H1 (cell line): ENCODE results near the gene TSPAN6. TPM values are rescaled to one million over a fixed set of nuclear protein-coding genes. Genes with fewer than 3 reads are reported as not detected.

Experiments
- ATF2 ChIP-seq: IDR thresholded peaks from 2 replicates; pipeline ENCODE4 v1.6.1; 2012; ENCODE audit warnings: low read length, inconsistent platforms
- ATF3 ChIP-seq: IDR thresholded peaks from 2 replicates; pipeline ENCODE4 v1.6.1; 2011; ENCODE audit warnings: low read depth, mild to moderate bottlenecking, low read length; ENCODE audit not compliant: insufficient read depth
- BRCA1 ChIP-seq: IDR thresholded peaks from 2 replicates; pipeline ENCODE4 v1.6.1; 2012; ENCODE audit warnings: low read depth, low read length, improper control_type of control experiment
- CBX8 ChIP-seq: fragments of 300-800, 300-1000 bp; sonication (generic); IDR thresholded peaks from 2 replicates; pipeline ENCODE4 v1.7.1; 2016; ENCODE audit warnings: low read depth, low read length, borderline replicate concordance
- CHD1 ChIP-seq: IDR thresholded peaks from 2 replicates; pipeline ENCODE4 v1.6.1; 2012; ENCODE audit warnings: low read depth, low read length, improper control_type of control experiment
- FOSL1 ChIP-seq: IDR thresholded peaks from 2 replicates; pipeline ENCODE4 v1.6.1; 2011; ENCODE audit warnings: mild to moderate bottlenecking, low read depth, low read length, moderate library complexity; ENCODE audit not compliant: insufficient read depth
- HDAC2 ChIP-seq, 2 experiments: fragments of 300-600 bp in 1 of 2; sonication (generic) in 1 of 2; IDR thresholded peaks; 2 replicates each; pipeline ENCODE4 v1.6.1; 2011 to 2012; ENCODE audit warnings: low read depth in 2 of 2, low read length in 2 of 2, mild to moderate bottlenecking in 2 of 2, moderate library complexity in 2 of 2, borderline replicate concordance in 1 of 2, inconsistent platforms in 1 of 2
- JUN ChIP-seq: IDR thresholded peaks from 2 replicates; pipeline ENCODE4 v1.6.1; 2011; ENCODE audit warnings: low read depth, mild to moderate bottlenecking, improper control_type of control experiment, low read length
- KDM1A ChIP-seq: fragments of 200-600, 300-600 bp; sonication (generic); IDR thresholded peaks from 2 replicates; pipeline ENCODE4 v1.7.1; 2016; ENCODE audit warnings: mild to moderate bottlenecking, low read length, borderline replicate concordance
- NANOG ChIP-seq: IDR thresholded peaks from 2 replicates; pipeline ENCODE4 v1.6.1; 2011; ENCODE audit warnings: low read length, low read depth, mild to moderate bottlenecking, inconsistent platforms; ENCODE audit not compliant: insufficient read depth, poor library complexity, severe bottlenecking
- NRF1 ChIP-seq: IDR thresholded peaks from 2 replicates; pipeline ENCODE4 v1.6.1; 2011; ENCODE audit warnings: mild to moderate bottlenecking, low read depth, low read length, improper control_type of control experiment
- POLR2AphosphoS5 ChIP-seq: IDR thresholded peaks from 2 replicates; pipeline ENCODE4 v1.6.1; 2011; ENCODE audit warnings: low read depth, low read length
- SIN3A ChIP-seq, 2 experiments: IDR thresholded peaks in 1 of 2; conservative IDR thresholded peaks in 1 of 2; 2 replicates each; pipeline ENCODE4 v1.6.1; 2011 to 2012; ENCODE audit warnings: low read length in 2 of 2, improper control_type of control experiment in 1 of 2, low read depth in 1 of 2, mild to moderate bottlenecking in 1 of 2
- SP2 ChIP-seq: IDR thresholded peaks from 2 replicates; pipeline ENCODE4 v1.6.1; 2012; ENCODE audit warnings: mild to moderate bottlenecking, low read length, inconsistent platforms
- SP4 ChIP-seq: IDR thresholded peaks from 2 replicates; pipeline ENCODE4 v1.6.1; 2012; ENCODE audit warnings: low read length, inconsistent platforms
- SUZ12 ChIP-seq: fragments of 200-600 bp; sonication (generic); IDR thresholded peaks from 2 replicates; pipeline ENCODE4 v1.6.1; 2012; ENCODE audit warnings: mild to moderate bottlenecking, inconsistent platforms, low read length, moderate library complexity, mixed read lengths
- TAF7 ChIP-seq: optimal IDR thresholded peaks from 2 replicates; pipeline ENCODE3; 2011; ENCODE audit warnings: low read depth, mild to moderate bottlenecking, inconsistent platforms, low read length, moderate library complexity, borderline replicate concordance
- ZNF274 ChIP-seq: IDR thresholded peaks from 2 replicates; pipeline ENCODE4 v1.7.0; 2012; ENCODE audit warnings: low read length, borderline replicate concordance; ENCODE audit errors: extremely low read depth
- polyA plus RNA-seq, 7 experiments: library from polyadenylated mRNA; depleted of rRNA in 3 of 7; stranded (reverse) in 5 of 7; unstranded in 2 of 7; fragments of >200 nt in 5 of 7; fragments of 200-250 nt in 2 of 7; gene quantifications; 1 replicate in 5 of 7; 2 replicates in 1 of 7; 4 replicates in 1 of 7; pipeline versions ENCODE4 v1.2.1 to v1.2.3, GENCODE V29; 2011 to 2013; ENCODE audit warnings: missing spikeins in 2 of 7, mixed read lengths in 2 of 7
- total RNA-seq: library from RNA; stranded (reverse); fragmentation: NEBNext Ultra II Directional; extraction: Animal tissue kit (Norgen Biotek cat#: 25700); gene quantifications from 2 replicates; pipeline ENCODE4 v1.2.1, GENCODE V29; 2021

TSPAN6 gene
- total and polyA plus RNA-seq, 2 of the 8 experiments (the other 6 are each of a cell fraction or from before 2014, with no cell fraction given) = 58.1 to 67.7 TPM

GRCh38 chrX:100586747-100587146 is 49.9 kb downstream of the TSPAN6 start (continued):
- TF ChIP-seq SUZ12 = no peak
- no peak for TF ChIP-seq NRF1
- TF ChIP-seq ATF2 = no peak
- TF ChIP-seq ATF3 = no peak
- no peak for TF ChIP-seq KDM1A
- no peak for TF ChIP-seq HDAC2 (IDR thresholded peaks at IDR 0.05; ENCODE audit: borderline replicate concordance in 1 of 2, low read depth in 2 of 2, low read length in 2 of 2)
- no peak for TF ChIP-seq TAF7
- TF ChIP-seq CBX8 = no peak
- no peak for TF ChIP-seq SP4
- TF ChIP-seq ZNF274 = no peak
- TF ChIP-seq NANOG = no peak
- TF ChIP-seq FOSL1 = no peak
- no peak for TF ChIP-seq BRCA1
- TF ChIP-seq CHD1 = no peak
- no peak for TF ChIP-seq JUN
- no peak for TF ChIP-seq SP2
- TF ChIP-seq POLR2AphosphoS5 = no peak
- no peak for TF ChIP-seq SIN3A (conservative IDR thresholded peaks at IDR 0.05 in 1 of 2, IDR thresholded peaks at IDR 0.05 in 1 of 2; ENCODE audit: low read depth in 1 of 2, low read length in 2 of 2)
